Forelimb muscle (tissue), 1 donor: ENCODE measurements around the gene OR2G6. TPM values are rescaled to one million over a fixed set of nuclear protein-coding genes. Genes with fewer than 3 reads are reported as not detected.
"Not testable (repeated sequence)": the region's sequence is repeated elsewhere in the genome, so short reads cannot be mapped to it uniquely, and the experiment has no call there.

Experiments used
- DNase-seq: peaks from one replicate; pipeline ENCODE4 v3.0.0-alpha.2; 2013; ENCODE audit warnings: low read depth
- polyA plus RNA-seq: library from polyadenylated mRNA; unstranded; fragments of 120-200 nt; gene quantifications from one replicate; pipeline ENCODE4 v1.2.1, GENCODE V29; 2013; ENCODE audit not compliant: insufficient read length

OR2G6 gene
- polyA plus RNA-seq, 1 donor, result not detected

- not testable (repeated sequence) for DNase-seq
Observed at GRCh38 chr1:248574657-248575056, 66.8 kb downstream of the OR2G6 start, which contains the start of gene OR2T34. Gene OR2T34 (minus strand): TSS chr1:248574757. CDS start chr1:248574757, 0 bp downstream.

- DNase-seq, result no peak
Observed at GRCh38 chr1:248576260-248576980, 68.5 kb downstream of the OR2G6 start.

Other genes starting within 250 kb of the OR2G6 start
- gene OR2T33, start 230.1 kb upstream of the OR2G6 start, polyA plus RNA-seq, result not detected
- not detected for gene OR2T12, start 204.6 kb upstream of the OR2G6 start, polyA plus RNA-seq
- not detected for gene OR2M7, start 183.5 kb upstream of the OR2G6 start, polyA plus RNA-seq
- gene OR14C36, start 159.3 kb upstream of the OR2G6 start, polyA plus RNA-seq, result not detected
- not detected for gene OR2T4, start 146.4 kb upstream of the OR2G6 start, polyA plus RNA-seq
- not detected for gene OR2T6, start 132.3 kb upstream of the OR2G6 start, polyA plus RNA-seq
- gene OR2T1, start 105.0 kb upstream of the OR2G6 start, polyA plus RNA-seq, result not detected
- not detected for gene OR2T2, start 62.4 kb upstream of the OR2G6 start, polyA plus RNA-seq
- not detected for gene OR2T3, start 34.7 kb upstream of the OR2G6 start, polyA plus RNA-seq
- not detected for gene OR2T5, start 19.5 kb upstream of the OR2G6 start, polyA plus RNA-seq
- not detected for gene OR2T29, start 54.7 kb downstream of the OR2G6 start, polyA plus RNA-seq
- gene OR2T34, start 66.7 kb downstream of the OR2G6 start, polyA plus RNA-seq, result not detected
- not detected for gene OR2T10, start 89.6 kb downstream of the OR2G6 start, polyA plus RNA-seq
- not detected for gene OR2T11, start 127.0 kb downstream of the OR2G6 start, polyA plus RNA-seq
- gene OR2T35, start 137.2 kb downstream of the OR2G6 start, polyA plus RNA-seq, result not detected
- not detected for gene OR2T27, start 147.5 kb downstream of the OR2G6 start, polyA plus RNA-seq
- not detected for gene OR14I1, start 194.7 kb downstream of the OR2G6 start, polyA plus RNA-seq
- not detected for gene LYPD8, start 247.7 kb downstream of the OR2G6 start, polyA plus RNA-seq